Measurements from ENCODE around the gene ADAM17.
"Not testable (repeated sequence)": the region's sequence is repeated elsewhere in the genome, so short reads cannot be mapped to it uniquely, and the experiment has no call there.

The ADAM17 gene

GRCh38 chr2:9595746-9596145 lies 40.1 kb upstream of the ADAM17 start:
- TF ChIP-seq CTCF (IDR thresholded peaks at IDR 0.05; ENCODE audit: low read depth, low read length), result no peak
- H3K27me3 ChIP-seq (ENCODE audit: insufficient read depth, low read depth, severe bottlenecking), result no peaks in the 10 kb centered on the region
- H3K27ac ChIP-seq, result no peak overlapping the region
- no peak for DNase-seq
- H3K36me3 ChIP-seq, result peaks cover 81% of the 10 kb centered on the region
- H3K9me3 ChIP-seq (ENCODE audit: severe bottlenecking), result peaks cover 7% of the 10 kb centered on the region
- no peak overlapping the region for H3K4me3 ChIP-seq (ENCODE audit: low read depth, low read length)

GRCh38 chr2:9595256-9595655 lies 39.6 kb upstream of the ADAM17 start:
- not testable (repeated sequence) for DNase-seq; H3K4me3 ChIP-seq (ENCODE audit: low read depth, low read length); H3K9me3 ChIP-seq (ENCODE audit: severe bottlenecking); H3K27me3 ChIP-seq (ENCODE audit: insufficient read depth, low read depth, severe bottlenecking); H3K27ac ChIP-seq
- peaks cover 81% of the 10 kb centered on the region for H3K36me3 ChIP-seq

GRCh38 chr2:9594366-9595054 lies 38.9 kb upstream of the ADAM17 start:
- Histone ChIP-seq H3K9me3 (ENCODE audit: severe bottlenecking) (peaks cover under 1% of the 10 kb centered on the region), H3K36me3 (peaks cover 81% of the 10 kb centered on the region), H3K4me3 (ENCODE audit: low read depth, low read length) (no peak overlapping the region), H3K27me3 (ENCODE audit: insufficient read depth, low read depth, severe bottlenecking) (no peaks in the 10 kb centered on the region), H3K27ac (no peak overlapping the region)
- no peak for TF ChIP-seq CTCF (IDR thresholded peaks at IDR 0.05; ENCODE audit: low read depth, low read length)
- no peak for DNase-seq

DNA sequence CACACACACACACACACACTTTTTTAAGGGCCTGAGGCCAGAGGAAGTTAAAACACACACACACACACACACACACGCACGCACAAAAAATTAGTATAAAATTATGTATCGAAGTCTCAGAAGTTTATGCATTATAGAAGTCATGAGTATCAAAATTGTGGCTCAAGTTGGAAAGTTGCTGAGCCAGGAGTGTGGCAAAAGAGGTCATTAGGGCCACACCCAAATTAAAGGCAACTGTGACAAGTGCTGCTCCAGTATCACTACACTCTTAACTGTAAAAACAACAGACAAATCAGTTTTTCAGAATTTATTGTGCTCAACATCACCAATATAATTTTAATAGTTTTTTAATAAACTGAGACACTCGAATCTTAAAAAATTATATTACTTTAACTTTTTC lies 38.3 kb upstream of the ADAM17 start:
- Histone ChIP-seq H3K27me3 (ENCODE audit: insufficient read depth, low read depth, severe bottlenecking) (no peaks in the 10 kb centered on the region), H3K9me3 (ENCODE audit: severe bottlenecking) (no peaks in the 10 kb centered on the region), H3K27ac (no peak overlapping the region), H3K4me3 (ENCODE audit: low read depth, low read length) (no peak overlapping the region), H3K36me3 (peaks cover 81% of the 10 kb centered on the region)
- DNase-seq, result no peak
- TF ChIP-seq CTCF (IDR thresholded peaks at IDR 0.05; ENCODE audit: low read depth, low read length), result no peak

DNA sequence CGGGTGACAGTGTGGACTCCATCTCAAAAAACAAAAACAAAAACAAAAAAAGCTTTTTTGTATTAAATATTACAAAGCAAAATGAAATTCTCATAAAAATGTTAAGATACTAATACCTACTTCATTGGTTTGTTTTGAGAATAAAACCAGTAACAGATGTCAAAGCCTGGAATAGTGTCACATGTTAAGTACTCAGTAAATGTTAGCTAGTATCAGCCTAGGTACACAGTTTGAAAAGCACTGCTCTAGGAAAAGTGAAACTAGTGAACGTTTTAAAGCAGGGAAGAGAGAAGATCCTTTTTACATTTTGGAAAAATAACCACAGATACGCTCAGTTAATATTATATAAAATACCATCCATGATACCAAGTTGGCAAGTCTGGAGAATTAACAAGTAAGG lies 37.1 kb upstream of the ADAM17 start:
- Histone ChIP-seq H3K27ac (no peak overlapping the region), H3K9me3 (ENCODE audit: severe bottlenecking) (no peaks in the 10 kb centered on the region), H3K4me3 (ENCODE audit: low read depth, low read length) (no peak overlapping the region), H3K36me3 (peaks cover 83% of the 10 kb centered on the region), H3K27me3 (ENCODE audit: insufficient read depth, low read depth, severe bottlenecking) (no peaks in the 10 kb centered on the region)
- no peak for DNase-seq
- TF ChIP-seq CTCF (IDR thresholded peaks at IDR 0.05; ENCODE audit: low read depth, low read length), result no peak

- no peak for TF ChIP-seq CTCF (IDR thresholded peaks at IDR 0.05; ENCODE audit: low read depth, low read length)
- H3K36me3 ChIP-seq, result peaks cover 88% of the 10 kb centered on the region
- no peaks in the 10 kb centered on the region for H3K27me3 ChIP-seq (ENCODE audit: insufficient read depth, low read depth, severe bottlenecking)
- DNase-seq, result no peak
- no peak overlapping the region for H3K4me3 ChIP-seq (ENCODE audit: low read depth, low read length)
- no peak overlapping the region for H3K27ac ChIP-seq
- H3K9me3 ChIP-seq (ENCODE audit: severe bottlenecking), result no peaks in the 10 kb centered on the region
Observed at GRCh38 chr2:9590641-9591040, 35.0 kb upstream of the ADAM17 start.
